DND-41 (cell line): ENCODE measurements around the gene DOP1B.

ENCODE experiments used
- ATAC-seq: fragments of 200-7000 bp; cut with Tn5 transposase; 3 replicates; pipeline ENCODE4 v1.9.1; 2021; ENCODE audit warnings: low read depth; ENCODE audit not compliant: insufficient read depth
- DNase-seq: peaks from one replicate; pipeline ENCODE4 v3.0.0-alpha.2; 2020
- H2AFZ ChIP-seq: 2 replicates; pipeline ENCODE4 v1.6.0; 2012; ENCODE audit warnings: low read depth, low read length
- H3K27ac ChIP-seq: 2 replicates; pipeline ENCODE4 v1.5.1; 2012; ENCODE audit warnings: low read length, inconsistent platforms
- H3K27me3 ChIP-seq: fragments of 200-600 bp; sonication (generic); 2 replicates; pipeline ENCODE4 v1.6.0; 2012; ENCODE audit warnings: low read length, mild to moderate bottlenecking, inconsistent platforms; ENCODE audit not compliant: insufficient read depth, poor library complexity
- H3K36me3 ChIP-seq: 2 replicates; pipeline ENCODE4 v1.5.1; 2012; ENCODE audit warnings: low read length, inconsistent platforms; ENCODE audit not compliant: insufficient read depth
- H3K4me1 ChIP-seq: 2 replicates; pipeline ENCODE4 v1.5.1; 2012; ENCODE audit warnings: mild to moderate bottlenecking, low read length; ENCODE audit not compliant: insufficient read depth
- H3K4me2 ChIP-seq: 2 replicates; pipeline ENCODE4 v1.6.0; 2012; ENCODE audit warnings: mild to moderate bottlenecking, moderate library complexity, low read length, inconsistent platforms; ENCODE audit not compliant: insufficient read depth
- H3K4me3 ChIP-seq, 2 experiments: fragments of 200-600 bp in 1 of 2; shearing (Covaris generic) in 1 of 2; 2 replicates each; pipeline ENCODE4 v1.5.1; 2012 to 2016; ENCODE audit warnings: inconsistent platforms in 2 of 2, low read length in 2 of 2, mild to moderate bottlenecking in 2 of 2, low read depth in 1 of 2, moderate library complexity in 1 of 2
- H3K79me2 ChIP-seq: 2 replicates; pipeline ENCODE4 v1.6.0; 2012; ENCODE audit warnings: low read length, inconsistent platforms; ENCODE audit not compliant: insufficient read depth
- H3K9ac ChIP-seq: 2 replicates; pipeline ENCODE4 v1.6.0; 2012; ENCODE audit warnings: low read depth, mild to moderate bottlenecking, inconsistent platforms, low read length, moderate library complexity
- H3K9me3 ChIP-seq: 2 replicates; pipeline ENCODE4 v1.5.1; 2012; ENCODE audit warnings: low read length, moderate library complexity, mild to moderate bottlenecking, inconsistent platforms; ENCODE audit not compliant: insufficient read depth, severe bottlenecking
- H4K20me1 ChIP-seq: 2 replicates; pipeline ENCODE4 v1.6.0; 2012; ENCODE audit warnings: low read length; ENCODE audit not compliant: insufficient read depth
- CTCF ChIP-seq: IDR thresholded peaks from 2 replicates; pipeline ENCODE4 v1.5.1; 2012; ENCODE audit warnings: borderline replicate concordance, low read length, moderate library complexity, mild to moderate bottlenecking; ENCODE audit not compliant: poor library complexity, severe bottlenecking; ENCODE audit errors: extremely low read depth
- EZH2 ChIP-seq: IDR thresholded peaks from 3 replicates; pipeline ENCODE4 v1.6.1; 2012; ENCODE audit warnings: borderline replicate concordance, low read depth, mild to moderate bottlenecking, moderate library complexity, low read length, inconsistent platforms; ENCODE audit not compliant: severe bottlenecking

Gene DOP1B

GRCh38 chr21:36184545-36184944, 27.9 kb downstream of the DOP1B start:
- H3K9ac ChIP-seq, result no peak overlapping the region
- no peak for TF ChIP-seq EZH2
- no peak for TF ChIP-seq CTCF
- H3K4me1 ChIP-seq, result no peaks in the 10 kb centered on the region
- H2AFZ ChIP-seq, result no peak overlapping the region
- no peak overlapping the region for H3K27ac ChIP-seq
- no peaks in the 10 kb centered on the region for H3K9me3 ChIP-seq
- no peak overlapping the region for H3K4me2 ChIP-seq
- no peaks in the 10 kb centered on the region for H3K79me2 ChIP-seq
- H3K27me3 ChIP-seq, result no peaks in the 10 kb centered on the region
- ATAC-seq (no peak), DNase-seq (no peak)
- H4K20me1 ChIP-seq, result no peaks in the 10 kb centered on the region
- no peaks in the 10 kb centered on the region for H3K36me3 ChIP-seq
- no peak overlapping the region for H3K4me3 ChIP-seq

GRCh38 chr21:36185523-36185922, 28.9 kb downstream of the DOP1B start:
- Histone ChIP-seq H3K9ac (no peak overlapping the region), H3K4me3 (no peak overlapping the region), H2AFZ (no peak overlapping the region), H3K27ac (no peak overlapping the region), H3K9me3 (no peaks in the 10 kb centered on the region), H3K4me2 (no peak overlapping the region), H3K36me3 (no peaks in the 10 kb centered on the region), H3K4me1 (no peaks in the 10 kb centered on the region), H4K20me1 (no peaks in the 10 kb centered on the region), H3K79me2 (no peaks in the 10 kb centered on the region), H3K27me3 (no peaks in the 10 kb centered on the region)
- DNase-seq (no peak), ATAC-seq (no peak)
- TF ChIP-seq EZH2, result no peak
- TF ChIP-seq CTCF, result no peak

GRCh38 chr21:36186081-36186480, 29.5 kb downstream of the DOP1B start:
- H3K36me3 ChIP-seq, result no peaks in the 10 kb centered on the region
- no peaks in the 10 kb centered on the region for H3K9me3 ChIP-seq
- no peaks in the 10 kb centered on the region for H4K20me1 ChIP-seq
- H3K79me2 ChIP-seq, result no peaks in the 10 kb centered on the region
- ATAC-seq, result no peak
- no peaks in the 10 kb centered on the region for H3K4me1 ChIP-seq
- H3K9ac ChIP-seq, result no peak overlapping the region
- H3K4me2 ChIP-seq, result no peak overlapping the region
- no peak overlapping the region for H3K27ac ChIP-seq
- H2AFZ ChIP-seq, result no peak overlapping the region
- H3K4me3 ChIP-seq, result no peak overlapping the region
- H3K27me3 ChIP-seq, result no peaks in the 10 kb centered on the region
- DNase-seq, result no peak
- no peak for TF ChIP-seq EZH2
- no peak for TF ChIP-seq CTCF
